Brain microvascular endothelial cell (primary cell): ENCODE measurements around the gene SPATA33.

Source experiments
- DNase-seq: peaks from one replicate; pipeline ENCODE4 v3.0.0-alpha.2; 2020
- H3K27ac ChIP-seq: fragments of 250-450 bp; sonication (Bioruptor Pico); 2 replicates; pipeline ENCODE4 v1.5.1; 2020; ENCODE audit warnings: mild to moderate bottlenecking, moderate library complexity
- H3K27me3 ChIP-seq: fragments of 250-450 bp; sonication (Bioruptor Pico); replicated peaks from 2 replicates; pipeline ENCODE4 v1.5.1; 2020; ENCODE audit warnings: mild to moderate bottlenecking
- H3K36me3 ChIP-seq: fragments of 250-450 bp; sonication (Bioruptor Pico); replicated peaks from 2 replicates; pipeline ENCODE4 v1.5.1; 2020; ENCODE audit warnings: mild to moderate bottlenecking
- H3K4me3 ChIP-seq: 2 replicates; pipeline ENCODE4 v1.5.1; 2011; ENCODE audit warnings: low read depth, mild to moderate bottlenecking, control low read depth, low read length, moderate library complexity
- CTCF ChIP-seq: IDR thresholded peaks from 2 replicates; pipeline ENCODE4 v1.5.1; 2011; ENCODE audit warnings: low read depth, mild to moderate bottlenecking, moderate library complexity, low read length, control low read depth, inconsistent platforms; ENCODE audit errors: missing control alignments
- in situ Hi-C: cut with HindIII; loops from 2 replicates; pipeline ENCODE4 v1.10.0; 2017; ENCODE audit warnings: low sequenced_read_pairs, low pct_ligation_motif_present

Gene SPATA33

DNA sequence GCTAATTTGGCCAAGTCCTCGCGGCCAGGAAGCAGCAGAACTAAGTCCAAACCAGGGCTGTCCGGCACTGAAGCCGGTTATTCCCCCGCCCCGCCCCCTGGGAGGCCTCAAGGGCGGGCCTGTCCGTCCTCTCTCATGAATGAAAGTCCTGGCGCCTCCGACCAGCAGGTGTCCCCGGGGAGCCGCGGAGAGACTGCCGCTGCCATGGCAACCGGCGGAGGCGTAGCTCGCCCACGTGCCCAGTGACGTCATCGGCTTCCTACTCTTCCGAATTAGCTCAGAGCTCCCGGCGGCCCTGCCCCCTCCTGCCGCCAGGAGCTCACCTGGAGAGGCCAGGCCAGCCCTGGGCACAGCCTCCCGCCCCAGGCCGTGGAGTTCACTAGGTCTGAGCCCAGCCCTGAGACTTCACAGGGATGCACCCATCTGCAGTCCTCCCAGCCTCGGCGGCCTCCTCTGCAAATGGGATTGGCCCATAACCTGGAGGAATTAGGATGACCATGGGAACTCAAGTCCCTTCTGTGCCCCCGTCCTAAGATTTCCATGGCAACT, 42.5 kb downstream of the SPATA33 start:
- peak; percentile 73 for TF ChIP-seq CTCF
- in situ Hi-C loops = no loop called here
- DNase-seq = peak; percentile 96
- Histone ChIP-seq H3K27ac (peak overlapping the region; percentile 42), H3K27me3 (no peaks in the 10 kb centered on the region), H3K36me3 (peaks cover 13% of the 10 kb centered on the region), H3K4me3 (peak overlapping the region; percentile 77)

GRCh38 chr16:89700649-89701424, 43.2 kb downstream of the SPATA33 start:
- in situ Hi-C loops = no loop called here
- peak; percentile 33 for TF ChIP-seq CTCF
- peak overlapping the region; percentile 77 for H3K4me3 ChIP-seq

GRCh38 chr16:89701425-89702406, 44.1 kb downstream of the SPATA33 start, which contains the start of gene SPATA2L:
TSS of gene SPATA2L (minus strand) at chr16:89701705. CDS start at chr16:89701232, 473 bp downstream.
- TF ChIP-seq CTCF = peak; percentile 28
- in situ Hi-C loops = no loop called here
- H3K27ac ChIP-seq = peak within 1 kb of the TSS; percentile 42
- peak; percentile 85 for DNase-seq
- H3K27me3 ChIP-seq = no peaks in the 10 kb centered on the region
- H3K36me3 ChIP-seq = peaks cover 3% of the 10 kb centered on the region
- peak within 1 kb of the TSS; percentile 77 for H3K4me3 ChIP-seq

More at GRCh38 chr16:89700649-89701424, 43.2 kb downstream of the SPATA33 start:
- DNase-seq = no peak
- H3K36me3 ChIP-seq = peaks cover 7% of the 10 kb centered on the region
- H3K27me3 ChIP-seq = no peaks in the 10 kb centered on the region
- peak overlapping the region; percentile 42 for H3K27ac ChIP-seq

DNA sequence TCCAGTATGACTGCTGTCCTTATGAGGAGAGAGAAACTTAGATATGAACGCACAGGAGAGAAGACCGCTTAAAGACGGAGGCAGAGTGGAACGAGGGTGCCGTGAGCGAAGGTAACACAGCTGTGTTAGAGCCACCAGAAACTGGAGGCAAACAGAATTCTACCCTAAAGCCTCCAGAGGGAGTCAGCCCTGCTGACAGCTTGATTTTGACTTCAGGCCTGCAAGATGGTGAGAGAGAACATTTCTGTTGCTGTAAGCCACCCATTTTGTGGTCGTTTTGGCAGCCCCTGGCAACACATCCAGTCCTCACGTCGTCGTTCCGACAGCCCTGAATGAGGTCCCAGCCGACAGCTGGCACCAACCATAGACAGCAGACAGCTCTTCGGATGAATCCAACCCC, 46.6 kb downstream of the SPATA33 start:
- peak; percentile 38 for TF ChIP-seq CTCF
- Histone ChIP-seq H3K4me3 (no peak overlapping the region), H3K27me3 (no peaks in the 10 kb centered on the region), H3K36me3 (no peaks in the 10 kb centered on the region), H3K27ac (no peak overlapping the region)
- no peak for DNase-seq
- in situ Hi-C loops = no loop called here

- Histone ChIP-seq H3K36me3 (no peaks in the 10 kb centered on the region), H3K27ac (no peak overlapping the region), H3K4me3 (no peak overlapping the region), H3K27me3 (no peaks in the 10 kb centered on the region)
- DNase-seq = no peak
- in situ Hi-C loops = no loop called here
- no peak for TF ChIP-seq CTCF
Measured at GRCh38 chr16:89705006-89705405, 47.4 kb downstream of the SPATA33 start.
